COLO668 (cell line): ENCODE data around the gene SUPT3H.
"Not testable (repeated sequence)": the region's sequence is repeated elsewhere in the genome, so short reads cannot be mapped to it uniquely, and the experiment has no call there.

ENCODE experiments used
- DNase-seq: peaks from one replicate; lab custom pipeline; 2025; ENCODE audit not compliant: unreplicated experiment; lab: John Stamatoyannopoulos, UW

SUPT3H gene

GRCh38 chr6:45327956-45328522, 49.7 kb downstream of the SUPT3H start, which contains the start of gene RUNX2:
Gene RUNX2, plus strand, starts transcription at chr6:45328330. Its CDS starts 397 bp downstream, at chr6:45328727.
- no peak for DNase-seq

GRCh38 chr6:45326698-45327417, 50.9 kb downstream of the SUPT3H start:
- no peak for DNase-seq

- no peak for DNase-seq
Observed at GRCh38 chr6:45323656-45324224, 54.0 kb downstream of the SUPT3H start.

- no peak for DNase-seq
Observed at GRCh38 chr6:45320349-45320748, 57.4 kb downstream of the SUPT3H start.

GRCh38 chr6:45314146-45314545, 63.6 kb downstream of the SUPT3H start:
- no peak for DNase-seq

- no peak for DNase-seq
Observed at GRCh38 chr6:45310118-45310788, 67.5 kb downstream of the SUPT3H start.

GRCh38 chr6:45305546-45305945, 72.2 kb downstream of the SUPT3H start:
- no peak for DNase-seq

GRCh38 chr6:45302832-45303231, 74.9 kb downstream of the SUPT3H start:
- no peak for DNase-seq

GRCh38 chr6:45301348-45302142, 76.2 kb downstream of the SUPT3H start:
- no peak for DNase-seq

- DNase-seq: no peak
Observed at GRCh38 chr6:45300736-45301135, 77.0 kb downstream of the SUPT3H start.

- no peak for DNase-seq
Observed at GRCh38 chr6:45299096-45299581, 78.6 kb downstream of the SUPT3H start.

- no peak for DNase-seq
Observed at GRCh38 chr6:45297320-45297719, 80.4 kb downstream of the SUPT3H start.

- DNase-seq: not testable (repeated sequence)
Observed at GRCh38 chr6:45294065-45294701, 83.6 kb downstream of the SUPT3H start.

GRCh38 chr6:45293306-45293705, 84.4 kb downstream of the SUPT3H start:
- no peak for DNase-seq

GRCh38 chr6:45289751-45290514, 87.8 kb downstream of the SUPT3H start:
- DNase-seq: no peak

GRCh38 chr6:45286707-45287106, 91.0 kb downstream of the SUPT3H start:
- not testable (repeated sequence) for DNase-seq

- no peak for DNase-seq
Observed at GRCh38 chr6:45278367-45278766, 99.4 kb downstream of the SUPT3H start.

- not testable (repeated sequence) for DNase-seq
Observed at GRCh38 chr6:45277741-45278140, 100.0 kb downstream of the SUPT3H start.

GRCh38 chr6:45275358-45275757, 102.4 kb downstream of the SUPT3H start:
- DNase-seq: no peak

GRCh38 chr6:45272626-45273025, 105.1 kb downstream of the SUPT3H start:
- DNase-seq: no peak
